Measurements from ENCODE around the gene GGTLC1.

Gene GGTLC1

GRCh38 chr20:23971310-23971709, 17.3 kb downstream of the GGTLC1 start:
- intact Hi-C loops (cut with DNase I): no loop called here
- no peak for DNase-seq

- intact Hi-C loops (cut with DNase I): no loop called here
- no peak for DNase-seq
These were observed 18.5 kb downstream of the GGTLC1 start for GRCh38 chr20:23970049-23970448.

GRCh38 chr20:23967616-23967979, 21.0 kb downstream of the GGTLC1 start:
- no peak for DNase-seq
- intact Hi-C loops (cut with DNase I): no loop called here

- DNase-seq: no peak
- intact Hi-C loops (cut with DNase I): no loop called here
These were observed 21.5 kb downstream of the GGTLC1 start for GRCh38 chr20:23966927-23967615.

GRCh38 chr20:23966298-23966697, 22.3 kb downstream of the GGTLC1 start:
- intact Hi-C loops (cut with DNase I): no loop called here
- DNase-seq: no peak

GRCh38 chr20:23963941-23964340, 24.6 kb downstream of the GGTLC1 start:
- DNase-seq: no peak

GRCh38 chr20:23962272-23962671, 26.3 kb downstream of the GGTLC1 start:
- intact Hi-C loops (cut with DNase I): no loop called here
- DNase-seq: no peak

More at GRCh38 chr20:23963941-23964340, 24.6 kb downstream of the GGTLC1 start:
- intact Hi-C loops (cut with DNase I): no loop called here

- intact Hi-C loops (cut with DNase I): no loop called here
- DNase-seq: no peak
These were observed 29.5 kb downstream of the GGTLC1 start for GRCh38 chr20:23959054-23959453.

GRCh38 chr20:23955896-23956295, 32.7 kb downstream of the GGTLC1 start:
- no peak for DNase-seq
- intact Hi-C loops (cut with DNase I): no loop called here

- intact Hi-C loops (cut with DNase I): no loop called here
These were observed 34.4 kb downstream of the GGTLC1 start for GRCh38 chr20:23954008-23954745.

GRCh38 chr20:23946206-23946605, 42.4 kb downstream of the GGTLC1 start:
- intact Hi-C loops (cut with DNase I): no loop called here
- no peak for DNase-seq

More at GRCh38 chr20:23954008-23954745, 34.4 kb downstream of the GGTLC1 start:
- DNase-seq: peak in 1 of 10 donors; percentile 77

- intact Hi-C loops (cut with DNase I): loop anchor here (5.0 kb wide), 1 partner anchor 39 kb away; no protein-coding TSS in a partner anchor
- DNase-seq: no peak
These were observed 45.3 kb downstream of the GGTLC1 start for GRCh38 chr20:23943304-23943703.

- intact Hi-C loops (cut with DNase I): loop anchor here (5.0 kb wide), 2 partner anchors 43 to 58 kb away; no protein-coding TSS in a partner anchor
- no peak for DNase-seq
These were observed 48.9 kb downstream of the GGTLC1 start for GRCh38 chr20:23939641-23940040.

- intact Hi-C loops (cut with DNase I): loop anchor here (5.0 kb wide), 1 partner anchor 58 kb away; no protein-coding TSS in a partner anchor
- peak in 1 of 10 donors; percentile 45 for DNase-seq
These were observed 49.5 kb downstream of the GGTLC1 start for GRCh38 chr20:23939063-23939462.

GRCh38 chr20:23938118-23938438, 50.5 kb downstream of the GGTLC1 start:
- peak in 1 of 10 donors; percentile 68 for DNase-seq

GRCh38 chr20:23937303-23938117, 51.1 kb downstream of the GGTLC1 start:
- intact Hi-C loops (cut with DNase I): loop anchor here (1.0 to 5.0 kb wide), 2 partner anchors 60 to 981 kb away; no protein-coding TSS in a partner anchor
- DNase-seq: peak; percentile 54 to 96 (median 78)

More at GRCh38 chr20:23938118-23938438, 50.5 kb downstream of the GGTLC1 start:
- intact Hi-C loops (cut with DNase I): loop anchor here (5.0 kb wide), 1 partner anchor 59 kb away; no protein-coding TSS in a partner anchor

All from posterior cingulate gyrus (tissue), 11 donors.